22Rv1 (cell line): ENCODE data around the gene CAPZA3.

Experiments
- ZFX ChIP-seq: fragments of 450-650 bp; IDR thresholded peaks from 2 replicates; pipeline ENCODE4 v1.6.1; 2017; ENCODE audit warnings: antibody characterized with exemption, borderline replicate concordance
- TF ChIP-seq, protein P1 (sequence below): fragments of 450-650 bp; IDR thresholded peaks from 2 replicates; pipeline ENCODE4 v1.5.1; 2017; ENCODE audit warnings: mild to moderate bottlenecking

DNA sequence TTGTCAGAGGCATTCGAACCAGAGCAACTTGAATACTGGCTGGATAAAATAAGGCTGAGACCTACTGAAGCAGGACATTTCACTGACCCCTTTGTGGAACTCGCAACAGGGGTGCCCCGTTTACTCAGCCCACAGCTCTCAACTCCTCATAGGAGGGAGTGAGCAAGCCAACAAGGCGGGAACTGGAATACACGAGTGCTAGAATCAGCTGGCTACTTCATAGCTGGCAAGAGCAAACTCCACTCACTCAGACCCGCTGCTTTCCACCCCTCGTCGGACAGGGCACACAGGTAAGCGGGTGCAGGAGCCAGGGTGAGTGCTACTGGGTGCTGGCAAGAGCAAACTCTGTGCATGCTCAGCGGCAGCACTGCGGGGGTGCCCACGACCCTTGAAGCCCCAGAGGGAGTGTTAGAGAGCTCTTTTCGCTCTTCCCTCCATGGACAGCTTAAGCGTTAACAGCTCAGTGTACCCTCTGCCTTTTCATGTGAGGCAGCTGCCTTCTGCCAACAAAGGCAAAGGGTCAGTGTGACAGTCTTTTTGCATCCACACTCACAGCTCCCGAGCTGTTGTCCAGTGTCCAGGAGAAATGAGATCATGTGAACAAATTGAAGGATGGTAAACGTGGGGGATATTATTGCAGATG lies 15.7 kb downstream of the CAPZA3 start:
- TF ChIP-seq, protein P1, sequence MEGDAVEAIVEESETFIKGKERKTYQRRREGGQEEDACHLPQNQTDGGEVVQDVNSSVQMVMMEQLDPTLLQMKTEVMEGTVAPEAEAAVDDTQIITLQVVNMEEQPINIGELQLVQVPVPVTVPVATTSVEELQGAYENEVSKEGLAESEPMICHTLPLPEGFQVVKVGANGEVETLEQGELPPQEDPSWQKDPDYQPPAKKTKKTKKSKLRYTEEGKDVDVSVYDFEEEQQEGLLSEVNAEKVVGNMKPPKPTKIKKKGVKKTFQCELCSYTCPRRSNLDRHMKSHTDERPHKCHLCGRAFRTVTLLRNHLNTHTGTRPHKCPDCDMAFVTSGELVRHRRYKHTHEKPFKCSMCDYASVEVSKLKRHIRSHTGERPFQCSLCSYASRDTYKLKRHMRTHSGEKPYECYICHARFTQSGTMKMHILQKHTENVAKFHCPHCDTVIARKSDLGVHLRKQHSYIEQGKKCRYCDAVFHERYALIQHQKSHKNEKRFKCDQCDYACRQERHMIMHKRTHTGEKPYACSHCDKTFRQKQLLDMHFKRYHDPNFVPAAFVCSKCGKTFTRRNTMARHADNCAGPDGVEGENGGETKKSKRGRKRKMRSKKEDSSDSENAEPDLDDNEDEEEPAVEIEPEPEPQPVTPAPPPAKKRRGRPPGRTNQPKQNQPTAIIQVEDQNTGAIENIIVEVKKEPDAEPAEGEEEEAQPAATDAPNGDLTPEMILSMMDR, result no peak
- TF ChIP-seq ZFX, result no peak
